DOHH2 (cell line): ENCODE results near the gene LAMA3.

Source experiments
- EZH2phosphoT487 ChIP-seq: fragments of 200-600 bp; sonication (generic); IDR thresholded peaks from 2 replicates; pipeline ENCODE4 v1.6.1; 2017; ENCODE audit warnings: borderline replicate concordance, mild to moderate bottlenecking, antibody characterized with exemption, low read length, moderate library complexity, mixed read lengths
- TF ChIP-seq, protein P1 (sequence below): fragments of 200-600 bp; sonication (generic); IDR thresholded peaks from one replicate; pipeline ENCODE4 v1.5.1; 2014; ENCODE audit warnings: antibody characterized with exemption, mild to moderate bottlenecking, low read depth, low read length; ENCODE audit not compliant: poor library complexity, severe bottlenecking

- TF ChIP-seq, protein P1, sequence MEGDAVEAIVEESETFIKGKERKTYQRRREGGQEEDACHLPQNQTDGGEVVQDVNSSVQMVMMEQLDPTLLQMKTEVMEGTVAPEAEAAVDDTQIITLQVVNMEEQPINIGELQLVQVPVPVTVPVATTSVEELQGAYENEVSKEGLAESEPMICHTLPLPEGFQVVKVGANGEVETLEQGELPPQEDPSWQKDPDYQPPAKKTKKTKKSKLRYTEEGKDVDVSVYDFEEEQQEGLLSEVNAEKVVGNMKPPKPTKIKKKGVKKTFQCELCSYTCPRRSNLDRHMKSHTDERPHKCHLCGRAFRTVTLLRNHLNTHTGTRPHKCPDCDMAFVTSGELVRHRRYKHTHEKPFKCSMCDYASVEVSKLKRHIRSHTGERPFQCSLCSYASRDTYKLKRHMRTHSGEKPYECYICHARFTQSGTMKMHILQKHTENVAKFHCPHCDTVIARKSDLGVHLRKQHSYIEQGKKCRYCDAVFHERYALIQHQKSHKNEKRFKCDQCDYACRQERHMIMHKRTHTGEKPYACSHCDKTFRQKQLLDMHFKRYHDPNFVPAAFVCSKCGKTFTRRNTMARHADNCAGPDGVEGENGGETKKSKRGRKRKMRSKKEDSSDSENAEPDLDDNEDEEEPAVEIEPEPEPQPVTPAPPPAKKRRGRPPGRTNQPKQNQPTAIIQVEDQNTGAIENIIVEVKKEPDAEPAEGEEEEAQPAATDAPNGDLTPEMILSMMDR = no peak
- TF ChIP-seq EZH2phosphoT487 = no peak
These were observed 129.7 kb downstream of the LAMA3 start for GRCh38 chr18:23819001-23819400.
